Body of pancreas (tissue), 4 donors: ENCODE results near the gene ACVR1. TPM values are rescaled to one million over a fixed set of nuclear protein-coding genes. Genes with fewer than 3 reads are reported as not detected.

Experiments used
- ATAC-seq: fragments of 150-250 bp; one replicate; pipeline ENCODE4 v1.9.1; 2016
- DNase-seq, 4 donors: peaks; one replicate each; pipeline ENCODE4 v3.0.0-alpha.2; 2019
- H3K27ac ChIP-seq, 4 donors: fragments of 200-600 bp; sonication (generic); 1 replicate in 3 of 4; 2 replicates in 1 of 4; pipeline versions ENCODE4 v1.5.1 to v1.6.1; 2016 to 2019; ENCODE audit warnings: mild to moderate bottlenecking in 1 of 4, mixed read lengths in 1 of 4, moderate library complexity in 1 of 4
- H3K27me3 ChIP-seq, 2 donors: fragments of 200-600 bp; sonication (generic); one replicate each; pipeline ENCODE4 v1.6.0; 2016; ENCODE audit warnings: mild to moderate bottlenecking in 1 of 2
- H3K36me3 ChIP-seq, 2 donors: fragments of 200-600 bp; sonication (generic); replicated peaks in 1 of 2; 2 replicates each; pipeline ENCODE4 v1.5.1; 2016; ENCODE audit warnings: low read depth in 2 of 2; ENCODE audit not compliant: insufficient read depth in 1 of 2
- H3K4me1 ChIP-seq: fragments of 200-600 bp; sonication (generic); one replicate; pipeline ENCODE4 v1.6.0; 2016
- H3K4me3 ChIP-seq, 2 donors: fragments of 200-600 bp; sonication (generic); 1 replicate in 1 of 2; 2 replicates in 1 of 2; pipeline ENCODE4 v1.5.1; 2016 to 2019
- H3K9me3 ChIP-seq, 3 donors: fragments of 200-600 bp; sonication (generic); 1 replicate in 2 of 3; 2 replicates in 1 of 3; pipeline ENCODE4 v1.5.1; 2016
- POLR2A ChIP-seq, 3 donors: fragments of 450-650 bp; IDR thresholded peaks; one replicate each; pipeline ENCODE4 v1.6.1; 2016; ENCODE audit warnings: antibody characterized with exemption in 3 of 3, mild to moderate bottlenecking in 2 of 3
- WGBS, 2 donors: methylation state at CpG; one replicate each; pipeline ENCODE4 v1.1.5; 2017; 5-methylcytosine and 5-hydroxymethylcytosine counted together
- intact Hi-C: fragments of 100-400 bp; cut with DNase I; formaldehyde crosslinking; loops from one replicate; pipeline ENCODE4 v1.15.1; 2023
- total RNA-seq, 2 donors: library from RNA; depleted of rRNA; stranded (reverse); fragments of >200 nt; gene quantifications; one replicate each; pipeline ENCODE4 v1.1.0, GENCODE V29; 2016
- TF ChIP-seq, protein P1 (sequence below), 7 experiments: fragments of 450-650 bp in 4 of 7; fragments of 200-600 bp in 3 of 7; sonication (generic) in 3 of 7; IDR thresholded peaks; one replicate each; pipeline ENCODE4 v1.5.1; 2016 to 2019; ENCODE audit warnings: antibody characterized with exemption in 7 of 7

The ACVR1 gene
- total RNA-seq, 2 donors from 2014 or later = 14.0 to 18.5 TPM

DNA sequence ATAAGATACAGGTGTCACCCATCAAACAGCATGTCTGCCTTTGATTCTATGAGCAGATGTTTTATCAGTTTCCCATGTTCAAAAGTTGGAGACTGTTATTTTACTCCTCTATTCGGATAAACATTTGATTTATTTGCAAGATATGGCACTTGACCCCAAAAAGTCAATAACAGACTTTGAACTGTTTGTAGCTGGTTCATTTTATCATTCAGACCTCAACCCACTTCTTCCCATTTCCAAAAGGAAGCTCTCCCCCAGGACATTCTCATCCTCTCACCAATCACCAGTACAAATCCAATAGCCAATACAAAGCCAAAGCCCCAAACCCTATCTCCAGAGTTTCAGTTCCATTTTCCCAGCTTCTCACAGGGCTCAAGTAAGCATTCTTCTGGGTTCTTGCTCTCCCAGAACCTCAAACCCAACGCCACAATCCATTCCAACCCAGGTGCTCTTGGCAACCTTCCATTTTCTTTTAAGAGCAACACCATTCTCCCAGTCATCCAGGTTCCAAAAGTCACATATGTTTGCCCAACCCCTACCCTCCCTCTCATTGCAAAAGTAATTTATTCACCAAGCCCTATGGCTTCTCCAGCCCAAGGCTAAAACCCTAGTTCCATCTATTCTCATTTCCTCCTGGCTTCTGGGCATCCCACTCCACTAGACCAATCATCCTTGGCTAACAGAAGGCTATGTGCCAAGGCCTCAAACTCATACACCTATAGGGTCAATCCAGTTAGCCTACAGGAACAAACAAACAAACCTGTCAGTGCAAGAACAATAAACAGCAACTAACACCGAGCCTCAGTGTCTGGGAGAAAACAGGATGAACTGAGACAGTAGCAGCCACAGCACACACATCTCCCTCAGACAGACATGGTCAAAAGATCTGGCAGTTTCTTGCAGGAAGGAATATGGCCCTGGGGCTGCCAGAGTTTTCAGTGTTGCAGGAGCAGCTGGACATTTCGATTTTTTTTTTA lies 9.2 kb downstream of the ACVR1 start:
- Histone ChIP-seq H3K36me3 (no peaks in the 10 kb centered on the region), H3K9me3 (no peaks in the 10 kb centered on the region), H3K4me3 (no peak overlapping the region), H3K27me3 (no peaks in the 10 kb centered on the region), H3K4me1 (peaks cover 17% of the 10 kb centered on the region), H3K27ac (no peak overlapping the region)
- DNase-seq (no peak), ATAC-seq (no peak)
- intact Hi-C loops = no loop called here
- TF ChIP-seq, protein P1, sequence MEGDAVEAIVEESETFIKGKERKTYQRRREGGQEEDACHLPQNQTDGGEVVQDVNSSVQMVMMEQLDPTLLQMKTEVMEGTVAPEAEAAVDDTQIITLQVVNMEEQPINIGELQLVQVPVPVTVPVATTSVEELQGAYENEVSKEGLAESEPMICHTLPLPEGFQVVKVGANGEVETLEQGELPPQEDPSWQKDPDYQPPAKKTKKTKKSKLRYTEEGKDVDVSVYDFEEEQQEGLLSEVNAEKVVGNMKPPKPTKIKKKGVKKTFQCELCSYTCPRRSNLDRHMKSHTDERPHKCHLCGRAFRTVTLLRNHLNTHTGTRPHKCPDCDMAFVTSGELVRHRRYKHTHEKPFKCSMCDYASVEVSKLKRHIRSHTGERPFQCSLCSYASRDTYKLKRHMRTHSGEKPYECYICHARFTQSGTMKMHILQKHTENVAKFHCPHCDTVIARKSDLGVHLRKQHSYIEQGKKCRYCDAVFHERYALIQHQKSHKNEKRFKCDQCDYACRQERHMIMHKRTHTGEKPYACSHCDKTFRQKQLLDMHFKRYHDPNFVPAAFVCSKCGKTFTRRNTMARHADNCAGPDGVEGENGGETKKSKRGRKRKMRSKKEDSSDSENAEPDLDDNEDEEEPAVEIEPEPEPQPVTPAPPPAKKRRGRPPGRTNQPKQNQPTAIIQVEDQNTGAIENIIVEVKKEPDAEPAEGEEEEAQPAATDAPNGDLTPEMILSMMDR (IDR thresholded peaks at IDR 0.05) = no peak
- TF ChIP-seq POLR2A (IDR thresholded peaks at IDR 0.05) = no peak
- 51 to 53% methylated on average over 4 of the region's 4 CpGs for WGBS, 2 donors

DNA sequence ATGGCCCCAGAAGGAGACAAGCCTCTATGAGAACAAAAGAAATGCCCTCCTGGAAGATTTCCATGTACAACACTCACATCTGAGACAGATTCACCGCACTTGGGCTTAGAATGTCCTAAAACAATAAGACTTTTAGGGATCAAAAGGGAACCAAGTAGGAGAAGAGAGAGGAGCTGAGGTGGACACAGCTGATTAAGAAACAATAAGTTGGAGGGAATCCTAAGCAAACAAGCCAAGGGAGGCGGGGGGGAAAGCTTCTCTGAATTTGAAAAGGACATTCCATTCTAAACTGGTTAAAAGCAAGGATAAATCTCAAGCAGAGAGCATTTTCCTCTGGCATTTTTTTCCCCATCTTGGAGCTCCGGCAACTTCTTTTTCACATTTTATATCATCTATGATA lies 9.9 kb downstream of the ACVR1 start:
- peak in 1 of 4 donors; percentile 19 for DNase-seq
- intact Hi-C loops = no loop called here
- WGBS, 2 donors = 57 to 60% methylated on average over 3 of the region's 3 CpGs
- H3K27me3 ChIP-seq = no peaks in the 10 kb centered on the region
- H3K4me1 ChIP-seq = peaks cover 16% of the 10 kb centered on the region
- ATAC-seq = no peak
- TF ChIP-seq POLR2A (IDR thresholded peaks at IDR 0.05) = no peak
- TF ChIP-seq, protein P1 (IDR thresholded peaks at IDR 0.05) = no peak
- no peak overlapping the region for H3K27ac ChIP-seq
- no peaks in the 10 kb centered on the region for H3K9me3 ChIP-seq
- no peak overlapping the region for H3K4me3 ChIP-seq
- H3K36me3 ChIP-seq = no peaks in the 10 kb centered on the region

DNA sequence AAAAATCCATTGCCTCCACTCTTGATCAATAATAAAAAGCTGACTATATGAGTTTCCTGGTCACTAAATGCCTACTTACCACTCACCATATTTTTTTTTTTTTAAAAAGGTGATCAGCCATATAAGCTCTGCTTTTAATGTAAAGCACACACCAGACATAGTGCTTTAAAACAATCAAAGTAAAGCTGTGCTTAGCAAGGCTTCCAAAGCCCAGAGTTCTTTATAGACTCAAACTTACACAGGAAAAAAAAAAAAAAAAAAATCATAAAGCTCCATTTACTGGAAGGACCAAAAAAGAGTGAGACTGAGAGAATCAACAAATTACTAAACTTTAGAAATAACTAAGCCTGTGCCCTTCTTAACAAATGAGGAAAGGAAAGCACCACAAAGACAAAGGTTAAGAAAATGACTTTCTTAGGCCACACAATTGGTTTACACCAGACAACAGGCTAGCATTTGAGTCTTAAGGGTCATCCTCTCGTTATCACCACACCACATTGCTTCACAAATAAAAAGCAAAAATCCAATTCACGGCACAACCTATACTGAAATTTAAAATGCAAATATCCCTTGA lies 11.2 kb downstream of the ACVR1 start:
- H3K27me3 ChIP-seq = no peaks in the 10 kb centered on the region
- TF ChIP-seq, protein P1 (IDR thresholded peaks at IDR 0.05) = no peak
- no peak for TF ChIP-seq POLR2A (IDR thresholded peaks at IDR 0.05)
- 91 to 93% methylated on average over 2 of the region's 2 CpGs for WGBS, 2 donors
- peaks cover 16% of the 10 kb centered on the region for H3K4me1 ChIP-seq
- ATAC-seq (no peak), DNase-seq (no peak)
- no peaks in the 10 kb centered on the region for H3K36me3 ChIP-seq
- H3K9me3 ChIP-seq = no peaks in the 10 kb centered on the region
- H3K27ac ChIP-seq = no peak overlapping the region
- intact Hi-C loops = no loop called here
- no peak overlapping the region for H3K4me3 ChIP-seq

DNA sequence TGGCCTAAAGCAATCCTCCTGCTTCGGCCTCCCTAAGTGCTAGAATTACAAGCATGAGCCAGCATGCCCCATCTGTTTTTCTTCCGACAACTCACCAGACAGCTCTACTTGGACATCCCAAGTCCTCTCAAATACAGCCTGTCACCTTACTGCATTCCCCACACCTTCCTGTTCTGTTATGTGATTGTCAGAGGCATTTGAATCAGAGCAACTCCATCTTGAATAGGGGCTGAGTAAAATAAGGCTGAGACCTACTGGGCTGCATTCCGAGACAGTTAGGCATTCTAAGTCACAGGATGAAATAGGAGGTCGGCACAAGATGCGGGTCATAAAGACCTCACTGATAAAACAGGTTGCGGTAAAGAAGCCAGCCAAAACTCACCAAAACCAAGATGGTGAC lies 17.3 kb downstream of the ACVR1 start:
- no peak for TF ChIP-seq POLR2A (IDR thresholded peaks at IDR 0.05)
- TF ChIP-seq, protein P1 (IDR thresholded peaks at IDR 0.05) = no peak
- Histone ChIP-seq H3K36me3 (no peaks in the 10 kb centered on the region), H3K4me1 (no peaks in the 10 kb centered on the region), H3K9me3 (no peaks in the 10 kb centered on the region), H3K4me3 (no peak overlapping the region), H3K27me3 (no peaks in the 10 kb centered on the region), H3K27ac (no peak overlapping the region)
- DNase-seq (no peak), ATAC-seq (no peak)
- intact Hi-C loops = no loop called here
- WGBS, 2 donors = 81% methylated on average over 6 of the region's 6 CpGs
